Tibial nerve (tissue), 4 donors: ENCODE results near the gene FGR. TPM values are rescaled to one million over a fixed set of nuclear protein-coding genes. Genes with fewer than 3 reads are reported as not detected.
A peak's percentile ranks its signal among the peaks of the same experiment; 100 is the strongest.

Experiments
- DNase-seq, 2 donors: peaks; one replicate each; pipeline ENCODE4 v3.0.0-alpha.2; 2019; ENCODE audit warnings: low spot score in 2 of 2
- H3K27ac ChIP-seq, 4 donors: fragments of 200-600 bp; sonication (generic) in 3 of 4; one replicate each; pipeline ENCODE4 v1.5.1; 2017 to 2019; ENCODE audit warnings: mild to moderate bottlenecking in 1 of 4
- H3K27me3 ChIP-seq, 2 donors: fragments of 200-600 bp; sonication (generic) in 1 of 2; one replicate each; pipeline versions ENCODE4 v1.5.1 to v1.6.0; 2017 to 2019
- H3K36me3 ChIP-seq, 3 donors: fragments of 200-600 bp; sonication (generic); one replicate each; pipeline ENCODE4 v1.5.1; 2018 to 2019
- H3K4me1 ChIP-seq, 4 donors: fragments of 200-600 bp; sonication (generic) in 3 of 4; one replicate each; pipeline ENCODE4 v1.5.1; 2017 to 2019
- H3K4me3 ChIP-seq, 4 donors: fragments of 200-600 bp; sonication (generic) in 3 of 4; one replicate each; pipeline ENCODE4 v1.5.1; 2017 to 2019; ENCODE audit warnings: mild to moderate bottlenecking in 1 of 4, moderate library complexity in 1 of 4
- H3K9me3 ChIP-seq, 4 donors: fragments of 200-600 bp; sonication (generic) in 3 of 4; one replicate each; pipeline ENCODE4 v1.5.1; 2017 to 2019
- CTCF ChIP-seq, 5 experiments: fragments of 200-600 bp in 3 of 5; fragments of 450-650 bp in 2 of 5; sonication (generic) in 3 of 5; IDR thresholded peaks; one replicate each; pipeline ENCODE4 v1.5.1; 2016 to 2019; ENCODE audit warnings: antibody characterized with exemption in 5 of 5, mild to moderate bottlenecking in 3 of 5, moderate library complexity in 2 of 5
- EP300 ChIP-seq, 2 donors: sonication (generic); formaldehyde crosslinking; IDR thresholded peaks; one replicate each; pipeline ENCODE4 v1.6.1; 2017; ENCODE audit warnings: antibody characterized with exemption in 2 of 2, mild to moderate bottlenecking in 1 of 2
- POLR2A ChIP-seq, 2 donors: fragments of 450-650 bp; IDR thresholded peaks; one replicate each; pipeline ENCODE4 v1.6.1; 2017; ENCODE audit warnings: antibody characterized with exemption in 2 of 2, mild to moderate bottlenecking in 2 of 2, moderate library complexity in 2 of 2
- WGBS, 2 donors: methylation state at CpG; one replicate each; pipeline ENCODE4 v1.1.5; 2018; 5-methylcytosine and 5-hydroxymethylcytosine counted together
- total RNA-seq, 4 donors: library from RNA; depleted of rRNA; stranded (reverse); fragments of >200 nt; gene quantifications; one replicate each; pipeline ENCODE4 v1.1.0, GENCODE V29; 2016

Gene FGR
- total RNA-seq, 4 donors from 2014 or later = 18.4 to 63.9 (median 22.6) TPM

- H3K27me3 ChIP-seq = peaks cover 0 to 9% of the 10 kb centered on the region in 2 donors
- H3K9me3 ChIP-seq = no peaks in the 10 kb centered on the region
- 86 to 98% methylated on average over 9 to 11 of the region's 11 CpGs for WGBS, 2 donors
- no peaks in the 10 kb centered on the region for H3K36me3 ChIP-seq
- TF ChIP-seq CTCF (IDR thresholded peaks at IDR 0.05) = no peak
- TF ChIP-seq EP300 (IDR thresholded peaks at IDR 0.05) = no peak
- no peak for TF ChIP-seq POLR2A (IDR thresholded peaks at IDR 0.05)
- H3K4me3 ChIP-seq = peak overlapping the region in 2 of 4 donors; percentile 54 to 59
- H3K4me1 ChIP-seq = peaks cover 0 to 40% (median 16%) of the 10 kb centered on the region in 4 donors
- DNase-seq = no peak
- peak overlapping the region in 3 of 4 donors; percentile 66 to 78 (median 68) for H3K27ac ChIP-seq
Measured at GRCh38 chr1:27635396-27636142, 584 bp upstream of the FGR start.

GRCh38 chr1:27634177-27634984 is 604 bp downstream of the FGR start:
- no peak for DNase-seq
- H3K36me3 ChIP-seq = no peaks in the 10 kb centered on the region
- H3K27ac ChIP-seq = peak overlapping the region; percentile 11 to 78 (median 67)
- H3K4me3 ChIP-seq = peak overlapping the region; percentile 27 to 59 (median 50)
- H3K4me1 ChIP-seq = peaks cover 0 to 50% (median 18%) of the 10 kb centered on the region in 4 donors
- TF ChIP-seq POLR2A (IDR thresholded peaks at IDR 0.05) (no peak), CTCF (IDR thresholded peaks at IDR 0.05) (peak in 2 of 5 experiments; percentile 36 to 42)
- peaks cover 0 to 9% of the 10 kb centered on the region in 2 donors for H3K27me3 ChIP-seq
- WGBS, 2 donors = 8 to 11% methylated on average over 22 to 54 of the region's 63 CpGs
- no peaks in the 10 kb centered on the region for H3K9me3 ChIP-seq

GRCh38 chr1:27633640-27634176 is 1.3 kb downstream of the FGR start:
- Histone ChIP-seq H3K36me3 (no peaks in the 10 kb centered on the region), H3K27ac (peak overlapping the region in 3 of 4 donors; percentile 68 to 78 (median 78)), H3K4me3 (peak overlapping the region; percentile 27 to 59 (median 50)), H3K27me3 (peaks cover 0 to 9% of the 10 kb centered on the region in 2 donors), H3K9me3 (no peaks in the 10 kb centered on the region), H3K4me1 (peaks cover 0 to 57% (median 22%) of the 10 kb centered on the region in 4 donors)
- WGBS, 2 donors = 28 to 34% methylated on average over 14 to 17 of the region's 17 CpGs
- no peak for DNase-seq
- no peak for TF ChIP-seq POLR2A (IDR thresholded peaks at IDR 0.05)
- no peak for TF ChIP-seq EP300 (IDR thresholded peaks at IDR 0.05)
- TF ChIP-seq CTCF (IDR thresholded peaks at IDR 0.05) = no peak

GRCh38 chr1:27633298-27633610 is 1.7 kb downstream of the FGR start:
- Histone ChIP-seq H3K27ac (peak overlapping the region in 3 of 4 donors; percentile 68 to 78 (median 78)), H3K9me3 (no peaks in the 10 kb centered on the region), H3K4me1 (peaks cover 0 to 59% (median 24%) of the 10 kb centered on the region in 4 donors), H3K4me3 (peak overlapping the region in 1 of 4 donors; percentile 59), H3K36me3 (no peaks in the 10 kb centered on the region), H3K27me3 (peaks cover 0 to 9% of the 10 kb centered on the region in 2 donors)
- DNase-seq = no peak
- TF ChIP-seq POLR2A (IDR thresholded peaks at IDR 0.05) = no peak
- no peak for TF ChIP-seq CTCF (IDR thresholded peaks at IDR 0.05)
- TF ChIP-seq EP300 (IDR thresholded peaks at IDR 0.05) = no peak
- 75 to 83% methylated on average over 3 to 5 of the region's 5 CpGs for whole genome bisulfite sequencing, 2 donors
